ENCODE measurements around the gene KIF5A. TPM values are rescaled to one million over a fixed set of nuclear protein-coding genes. Genes with fewer than 3 reads are reported as not detected.

KIF5A gene
- total RNA-seq, 1 donor: 0.36 TPM

- peak; percentile 98 for DNase-seq (ENCODE audit: insufficient read length, low spot score, missing footprints)
- Histone ChIP-seq H3K4me3 (ENCODE audit: insufficient read depth, low read length) (peak overlapping the region; percentile 67), H3K27ac (ENCODE audit: low read depth, low read length) (no peak overlapping the region), H2AFZ (ENCODE audit: low read length) (peak overlapping the region; percentile 41), H4K20me1 (ENCODE audit: insufficient read depth, low read length) (no peaks in the 10 kb centered on the region), H3K79me2 (ENCODE audit: insufficient read depth, low read length) (no peaks in the 10 kb centered on the region), H3K27me3 (ENCODE audit: insufficient read depth, low read length) (peaks cover 48% of the 10 kb centered on the region), H3K4me1 (ENCODE audit: insufficient read depth, low read length) (peaks cover 7% of the 10 kb centered on the region), H3K36me3 (ENCODE audit: insufficient read depth, low read length) (peaks cover 2% of the 10 kb centered on the region), H3K9me3 (ENCODE audit: low read depth, low read length) (no peaks in the 10 kb centered on the region), H3K4me2 (ENCODE audit: insufficient read depth, low read length) (peak overlapping the region; percentile 86)
- peak; percentile 77 for TF ChIP-seq CTCF (IDR thresholded peaks at IDR 0.05; ENCODE audit: extremely low read depth, low read depth, low read length)
These were observed 71.9 kb downstream of the KIF5A start for GRCh38 chr12:57621497-57622292.

- DNase-seq (ENCODE audit: insufficient read length, low spot score, missing footprints): peak; percentile 36
- Histone ChIP-seq H2AFZ (ENCODE audit: low read length) (no peak overlapping the region), H3K4me3 (ENCODE audit: insufficient read depth, low read length) (no peak overlapping the region), H3K36me3 (ENCODE audit: insufficient read depth, low read length) (no peaks in the 10 kb centered on the region), H3K4me1 (ENCODE audit: insufficient read depth, low read length) (peaks cover 6% of the 10 kb centered on the region), H3K27ac (ENCODE audit: low read depth, low read length) (no peak overlapping the region), H4K20me1 (ENCODE audit: insufficient read depth, low read length) (no peaks in the 10 kb centered on the region), H3K9me3 (ENCODE audit: low read depth, low read length) (no peaks in the 10 kb centered on the region), H3K4me2 (ENCODE audit: insufficient read depth, low read length) (no peak overlapping the region), H3K27me3 (ENCODE audit: insufficient read depth, low read length) (peaks cover 52% of the 10 kb centered on the region), H3K79me2 (ENCODE audit: insufficient read depth, low read length) (no peaks in the 10 kb centered on the region)
- no peak for TF ChIP-seq CTCF (IDR thresholded peaks at IDR 0.05; ENCODE audit: extremely low read depth, low read depth, low read length)
These were observed 72.7 kb downstream of the KIF5A start for GRCh38 chr12:57622293-57623245.

- Histone ChIP-seq H3K27me3 (ENCODE audit: insufficient read depth, low read length) (peaks cover 57% of the 10 kb centered on the region), H3K4me1 (ENCODE audit: insufficient read depth, low read length) (peaks cover 6% of the 10 kb centered on the region), H3K27ac (ENCODE audit: low read depth, low read length) (no peak overlapping the region), H3K4me2 (ENCODE audit: insufficient read depth, low read length) (no peak overlapping the region), H4K20me1 (ENCODE audit: insufficient read depth, low read length) (no peaks in the 10 kb centered on the region), H3K79me2 (ENCODE audit: insufficient read depth, low read length) (no peaks in the 10 kb centered on the region), H2AFZ (ENCODE audit: low read length) (no peak overlapping the region), H3K4me3 (ENCODE audit: insufficient read depth, low read length) (no peak overlapping the region), H3K9me3 (ENCODE audit: low read depth, low read length) (no peaks in the 10 kb centered on the region), H3K36me3 (ENCODE audit: insufficient read depth, low read length) (no peaks in the 10 kb centered on the region)
- TF ChIP-seq CTCF (IDR thresholded peaks at IDR 0.05; ENCODE audit: extremely low read depth, low read depth, low read length): no peak
- DNase-seq (ENCODE audit: insufficient read length, low spot score, missing footprints): peak; percentile 62
These were observed 73.5 kb downstream of the KIF5A start for GRCh38 chr12:57623385-57623784.
